Measurements from ENCODE around the gene SMYD3. TPM values are rescaled to one million over a fixed set of nuclear protein-coding genes. Genes with fewer than 3 reads are reported as not detected.

Gene SMYD3
- total RNA-seq, 1 donor from 2014 or later = 18.8 TPM

- no peak for DNase-seq (ENCODE audit: low spot score)
Observed at GRCh38 chr1:246417152-246417812, 89.8 kb downstream of the SMYD3 start.

GRCh38 chr1:246416261-246416660 lies 90.8 kb downstream of the SMYD3 start:
- no peak for DNase-seq (ENCODE audit: low spot score)

- no peak for DNase-seq (ENCODE audit: low spot score)
Observed at GRCh38 chr1:246415028-246415427, 92.1 kb downstream of the SMYD3 start.

- DNase-seq (ENCODE audit: low spot score) = no peak
Observed at GRCh38 chr1:246413430-246413829, 93.6 kb downstream of the SMYD3 start.

- no peak for DNase-seq (ENCODE audit: low spot score)
Observed at GRCh38 chr1:246404078-246404477, 103.0 kb downstream of the SMYD3 start.

GRCh38 chr1:246398126-246398813 lies 108.8 kb downstream of the SMYD3 start:
- no peak for DNase-seq (ENCODE audit: low spot score)

GRCh38 chr1:246397046-246397445 lies 110.0 kb downstream of the SMYD3 start:
- DNase-seq (ENCODE audit: low spot score) = no peak

- DNase-seq (ENCODE audit: low spot score) = no peak
Observed at GRCh38 chr1:246396322-246396721, 110.8 kb downstream of the SMYD3 start.

- DNase-seq (ENCODE audit: low spot score) = no peak
Observed at GRCh38 chr1:246394121-246394520, 113.0 kb downstream of the SMYD3 start.

- no peak for DNase-seq (ENCODE audit: low spot score)
Observed at GRCh38 chr1:246390855-246391254, 116.2 kb downstream of the SMYD3 start.

GRCh38 chr1:246384616-246385015 lies 122.5 kb downstream of the SMYD3 start:
- no peak for DNase-seq (ENCODE audit: low spot score)

- no peak for DNase-seq (ENCODE audit: low spot score)
Observed at GRCh38 chr1:246383791-246384190, 123.3 kb downstream of the SMYD3 start.

- DNase-seq (ENCODE audit: low spot score) = no peak
Observed at GRCh38 chr1:246383239-246383589, 123.9 kb downstream of the SMYD3 start.

GRCh38 chr1:246382589-246383238 lies 124.4 kb downstream of the SMYD3 start:
- DNase-seq (ENCODE audit: low spot score) = no peak

- no peak for DNase-seq (ENCODE audit: low spot score)
Observed at GRCh38 chr1:246381452-246381851, 125.6 kb downstream of the SMYD3 start.

GRCh38 chr1:246377625-246378153 lies 129.4 kb downstream of the SMYD3 start:
- DNase-seq (ENCODE audit: low spot score) = no peak

GRCh38 chr1:246373828-246374569 lies 133.1 kb downstream of the SMYD3 start:
- no peak for DNase-seq (ENCODE audit: low spot score)

GRCh38 chr1:246372559-246372958 lies 134.5 kb downstream of the SMYD3 start:
- no peak for DNase-seq (ENCODE audit: low spot score)

- DNase-seq (ENCODE audit: low spot score) = no peak
Observed at GRCh38 chr1:246367041-246367440, 140.0 kb downstream of the SMYD3 start.

GRCh38 chr1:246365708-246366107 lies 141.4 kb downstream of the SMYD3 start:
- DNase-seq (ENCODE audit: low spot score) = no peak

- no peak for DNase-seq (ENCODE audit: low spot score)
Observed at GRCh38 chr1:246364415-246364941, 142.6 kb downstream of the SMYD3 start.

Data from mucosa of gallbladder (tissue), 1 donor.